Effector memory CD4-positive, alpha-beta T cell (primary cell): Measurements from ENCODE around the gene RNF227.

Experiments used
- DNase-seq, 3 donors: peaks; one replicate each; pipeline ENCODE4 v3.0.0-alpha.2; 2020
- H3K27ac ChIP-seq: 2 replicates; pipeline ENCODE4 v1.7.0; 2013; ENCODE audit warnings: mild to moderate bottlenecking, low read length, moderate library complexity; ENCODE audit not compliant: insufficient read depth, poor library complexity, severe bottlenecking
- H3K27me3 ChIP-seq: replicated peaks from 2 replicates; pipeline ENCODE4 v1.7.0; 2013; ENCODE audit warnings: mild to moderate bottlenecking, low read length; ENCODE audit not compliant: insufficient read depth, control insufficient read depth, poor library complexity, severe bottlenecking
- H3K36me3 ChIP-seq: 2 replicates; pipeline ENCODE4 v1.7.0; 2013; ENCODE audit warnings: mild to moderate bottlenecking, low read length, moderate library complexity; ENCODE audit not compliant: control insufficient read depth, insufficient read depth
- H3K4me1 ChIP-seq: 2 replicates; pipeline ENCODE4 v1.7.0; 2013; ENCODE audit warnings: low read length, mild to moderate bottlenecking; ENCODE audit not compliant: control insufficient read depth, insufficient read depth, poor library complexity, severe bottlenecking
- H3K4me3 ChIP-seq: 2 replicates; pipeline ENCODE4 v1.7.0; 2013; ENCODE audit warnings: low read length, low read depth, mild to moderate bottlenecking; ENCODE audit not compliant: insufficient read depth, poor library complexity, severe bottlenecking
- H3K9me3 ChIP-seq: 2 replicates; pipeline ENCODE4 v1.7.0; 2013; ENCODE audit warnings: mild to moderate bottlenecking, low read length, moderate library complexity; ENCODE audit not compliant: control insufficient read depth

The RNF227 gene

DNA sequence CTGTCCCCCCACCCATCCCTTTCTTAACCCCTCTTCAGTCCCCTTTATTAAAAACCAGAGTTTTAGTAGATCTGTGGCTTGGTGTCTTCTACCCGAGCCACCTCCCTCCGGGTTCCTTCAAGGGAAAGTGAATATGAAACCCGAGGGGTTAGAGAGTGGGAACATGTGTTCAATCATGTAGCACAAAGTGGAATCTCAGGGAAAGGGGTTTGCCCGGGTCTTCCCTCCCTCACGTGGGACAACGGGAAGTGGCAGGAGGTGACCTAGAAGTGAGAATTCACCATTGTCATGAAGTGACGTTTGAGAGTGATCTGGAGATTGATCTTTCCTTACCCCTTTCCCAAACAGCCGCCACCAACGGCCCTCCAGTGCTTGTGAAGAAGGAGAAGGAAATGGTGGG, 5.0 kb downstream of the RNF227 start:
- peaks cover 10% of the 10 kb centered on the region for H3K4me1 ChIP-seq
- peaks cover 61% of the 10 kb centered on the region for H3K36me3 ChIP-seq
- no peaks in the 10 kb centered on the region for H3K9me3 ChIP-seq
- no peaks in the 10 kb centered on the region for H3K27me3 ChIP-seq
- no peak overlapping the region for H3K27ac ChIP-seq
- no peak for DNase-seq
- H3K4me3 ChIP-seq: no peak overlapping the region

DNA sequence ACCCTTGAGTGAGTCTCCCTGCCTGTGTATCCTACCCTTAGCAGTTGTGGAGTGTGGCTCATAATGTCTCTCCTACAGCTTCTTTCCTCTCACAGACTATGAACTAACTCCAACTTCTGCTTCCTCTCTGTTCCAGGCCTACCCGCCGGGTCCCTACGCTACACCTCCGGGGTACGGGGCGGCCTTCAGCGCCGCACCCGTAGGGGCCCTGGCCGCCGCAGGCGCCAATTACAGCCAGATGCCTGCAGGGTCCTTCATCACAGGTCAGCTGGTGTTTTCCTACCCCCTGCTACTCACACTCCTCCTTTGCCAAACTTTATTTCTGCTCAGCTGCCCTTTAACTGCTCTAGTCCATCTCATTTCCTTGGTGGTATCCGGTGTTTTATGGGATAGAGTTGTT, 5.4 kb downstream of the RNF227 start:
- Histone ChIP-seq H3K9me3 (no peaks in the 10 kb centered on the region), H3K36me3 (peaks cover 65% of the 10 kb centered on the region), H3K27ac (no peak overlapping the region), H3K27me3 (no peaks in the 10 kb centered on the region), H3K4me3 (no peak overlapping the region), H3K4me1 (peaks cover 8% of the 10 kb centered on the region)
- no peak for DNase-seq

DNA sequence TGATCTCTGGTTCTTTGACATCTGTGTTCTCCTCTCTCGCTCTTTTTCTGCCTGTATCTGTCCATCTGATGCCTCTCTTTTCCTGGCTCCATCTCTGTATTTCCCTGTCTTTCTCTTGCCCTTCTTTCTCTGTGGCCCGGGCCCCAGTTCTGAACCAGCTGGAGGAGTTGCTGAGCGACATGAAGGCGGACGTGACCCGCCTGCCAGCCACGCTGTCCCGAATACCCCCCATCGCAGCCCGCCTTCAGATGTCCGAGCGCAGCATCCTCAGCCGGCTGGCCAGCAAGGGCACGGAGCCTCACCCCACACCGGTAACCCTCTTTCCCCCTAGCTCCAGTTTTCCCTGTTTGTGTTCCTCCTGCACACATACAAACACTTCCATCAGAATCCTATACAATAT, 5.8 kb downstream of the RNF227 start:
- no peak overlapping the region for H3K4me3 ChIP-seq
- H3K9me3 ChIP-seq: no peaks in the 10 kb centered on the region
- peaks cover 8% of the 10 kb centered on the region for H3K4me1 ChIP-seq
- DNase-seq: no peak
- H3K36me3 ChIP-seq: peaks cover 70% of the 10 kb centered on the region
- H3K27me3 ChIP-seq: no peaks in the 10 kb centered on the region
- no peak overlapping the region for H3K27ac ChIP-seq

DNA sequence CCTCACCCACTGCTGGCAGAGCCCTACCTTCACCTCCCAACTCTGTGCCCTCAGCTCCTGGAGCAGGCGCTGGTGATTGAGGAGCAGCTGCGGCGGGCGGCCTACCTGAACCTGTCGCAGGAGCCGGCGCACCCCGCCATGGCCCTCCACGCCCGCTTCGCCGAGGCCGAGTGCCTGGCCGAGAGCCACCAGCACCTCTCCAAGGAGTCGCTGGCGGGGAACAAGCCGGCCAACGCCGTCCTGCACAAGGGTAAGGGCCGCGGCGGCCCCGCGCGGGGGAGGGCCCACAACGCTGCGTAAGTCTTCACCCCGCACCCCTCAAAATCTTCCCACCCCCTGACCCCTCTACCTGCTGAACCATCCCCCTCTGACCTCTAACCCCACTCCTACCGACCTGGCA, 7.0 kb downstream of the RNF227 start:
- no peak overlapping the region for H3K27ac ChIP-seq
- H3K36me3 ChIP-seq: peaks cover 81% of the 10 kb centered on the region
- H3K4me1 ChIP-seq: peaks cover 4% of the 10 kb centered on the region
- H3K4me3 ChIP-seq: no peak overlapping the region
- H3K9me3 ChIP-seq: no peaks in the 10 kb centered on the region
- DNase-seq: no peak
- no peaks in the 10 kb centered on the region for H3K27me3 ChIP-seq

DNA sequence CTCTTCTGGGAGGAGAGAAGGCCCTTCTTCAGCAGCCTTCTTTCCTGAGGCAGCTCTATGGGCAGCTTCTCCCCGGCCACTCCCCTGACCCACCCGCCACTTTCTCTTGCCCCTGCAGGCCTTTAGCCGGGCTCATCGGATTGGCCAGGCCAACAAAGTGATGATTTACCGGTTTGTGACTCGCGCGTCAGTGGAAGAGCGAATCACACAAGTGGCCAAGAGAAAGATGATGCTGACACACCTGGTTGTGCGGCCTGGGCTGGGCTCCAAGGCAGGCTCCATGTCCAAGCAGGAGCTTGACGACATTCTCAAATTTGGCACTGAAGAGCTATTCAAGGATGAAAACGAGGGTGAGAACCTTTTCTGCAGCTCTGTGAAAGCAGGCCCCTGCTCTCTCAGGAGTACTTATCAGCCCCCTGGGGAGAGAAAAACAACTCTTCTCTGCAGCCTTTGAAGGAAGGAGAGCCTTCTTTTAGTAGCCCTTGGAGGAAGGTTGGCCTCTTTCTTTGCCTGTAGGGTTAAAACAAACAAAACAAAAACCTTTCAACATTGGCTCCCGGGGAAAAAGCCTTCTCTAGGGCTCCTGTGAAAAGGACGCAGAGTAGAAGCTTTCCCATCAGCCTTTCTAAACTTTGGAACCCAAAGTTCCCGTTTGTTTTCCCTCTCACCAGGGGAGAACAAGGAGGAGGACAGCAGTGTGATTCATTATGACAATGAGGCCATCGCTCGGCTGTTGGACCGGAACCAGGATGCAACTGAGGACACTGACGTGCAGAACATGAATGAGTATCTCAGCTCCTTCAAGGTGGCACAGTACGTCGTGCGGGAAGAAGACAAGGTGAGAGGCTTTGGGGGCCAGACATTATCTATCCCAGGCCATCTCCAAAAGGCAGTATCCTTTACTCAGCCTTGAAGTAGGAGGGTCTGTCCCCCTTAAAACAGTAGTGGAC, 12.7 kb downstream of the RNF227 start:
- H3K4me3 ChIP-seq: no peak overlapping the region
- no peak overlapping the region for H3K27ac ChIP-seq
- H3K27me3 ChIP-seq: no peaks in the 10 kb centered on the region
- H3K9me3 ChIP-seq: no peaks in the 10 kb centered on the region
- peaks cover 97% of the 10 kb centered on the region for H3K36me3 ChIP-seq
- no peaks in the 10 kb centered on the region for H3K4me1 ChIP-seq
- no peak for DNase-seq

DNA sequence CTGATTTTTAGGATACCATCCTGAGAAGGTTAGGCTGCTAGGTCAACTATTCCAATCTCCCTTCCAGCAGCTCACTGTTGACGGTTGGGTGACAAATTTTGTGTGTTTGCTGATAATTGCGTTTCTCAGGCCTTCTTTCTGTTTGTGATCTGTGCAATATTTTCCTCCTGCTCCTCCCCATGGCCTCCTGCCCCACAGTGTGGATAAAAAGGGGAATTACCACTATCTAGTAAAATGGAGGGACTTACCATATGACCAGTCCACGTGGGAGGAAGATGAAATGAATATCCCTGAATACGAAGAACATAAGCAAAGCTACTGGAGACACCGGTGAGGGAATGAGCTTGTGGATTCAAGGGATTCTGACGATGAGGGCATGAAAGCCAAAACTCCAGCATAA, 18.3 kb downstream of the RNF227 start:
- DNase-seq: no peak
- Histone ChIP-seq H3K27me3 (no peaks in the 10 kb centered on the region), H3K27ac (peak overlapping the region; percentile 8), H3K9me3 (no peaks in the 10 kb centered on the region), H3K4me1 (no peaks in the 10 kb centered on the region), H3K4me3 (no peak overlapping the region), H3K36me3 (peaks cover 87% of the 10 kb centered on the region)

DNA sequence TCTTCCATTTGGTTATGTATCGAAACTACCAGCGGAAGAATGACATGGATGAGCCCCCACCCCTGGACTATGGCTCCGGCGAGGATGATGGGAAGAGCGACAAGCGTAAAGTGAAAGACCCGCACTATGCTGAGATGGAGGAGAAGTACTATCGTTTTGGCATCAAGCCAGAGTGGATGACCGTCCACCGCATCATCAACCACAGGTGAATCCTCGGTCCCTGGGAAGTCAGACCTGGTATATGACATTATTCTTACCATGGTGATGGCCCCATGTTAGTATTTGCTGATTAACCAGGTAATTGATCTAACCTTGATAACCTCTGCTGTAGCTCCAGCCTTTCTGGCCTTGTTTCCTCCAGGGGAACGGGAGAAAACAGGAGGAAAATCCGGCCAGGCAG, 19.0 kb downstream of the RNF227 start:
- Histone ChIP-seq H3K27me3 (no peaks in the 10 kb centered on the region), H3K4me3 (no peak overlapping the region), H3K4me1 (no peaks in the 10 kb centered on the region), H3K27ac (no peak overlapping the region), H3K9me3 (no peaks in the 10 kb centered on the region), H3K36me3 (peaks cover 82% of the 10 kb centered on the region)
- no peak for DNase-seq

DNA sequence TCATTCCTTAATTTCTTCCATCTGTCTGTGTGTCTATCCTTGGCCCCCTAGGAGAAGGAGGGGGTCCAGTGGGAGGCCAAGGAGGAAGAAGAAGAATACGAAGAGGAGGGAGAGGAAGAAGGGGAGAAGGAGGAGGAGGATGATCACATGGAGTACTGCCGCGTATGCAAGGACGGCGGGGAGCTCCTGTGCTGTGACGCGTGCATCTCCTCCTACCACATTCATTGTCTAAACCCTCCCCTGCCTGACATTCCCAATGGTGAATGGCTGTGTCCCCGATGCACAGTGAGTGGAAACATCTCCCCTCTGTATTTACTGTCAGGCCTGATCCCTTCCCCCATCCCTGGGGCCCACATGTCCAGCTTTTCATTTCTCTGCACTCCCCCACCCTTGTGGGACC, 21.2 kb downstream of the RNF227 start:
- peaks cover 72% of the 10 kb centered on the region for H3K36me3 ChIP-seq
- no peaks in the 10 kb centered on the region for H3K9me3 ChIP-seq
- no peaks in the 10 kb centered on the region for H3K4me1 ChIP-seq
- no peak overlapping the region for H3K4me3 ChIP-seq
- no peak for DNase-seq
- no peak overlapping the region for H3K27ac ChIP-seq
- no peaks in the 10 kb centered on the region for H3K27me3 ChIP-seq

DNA sequence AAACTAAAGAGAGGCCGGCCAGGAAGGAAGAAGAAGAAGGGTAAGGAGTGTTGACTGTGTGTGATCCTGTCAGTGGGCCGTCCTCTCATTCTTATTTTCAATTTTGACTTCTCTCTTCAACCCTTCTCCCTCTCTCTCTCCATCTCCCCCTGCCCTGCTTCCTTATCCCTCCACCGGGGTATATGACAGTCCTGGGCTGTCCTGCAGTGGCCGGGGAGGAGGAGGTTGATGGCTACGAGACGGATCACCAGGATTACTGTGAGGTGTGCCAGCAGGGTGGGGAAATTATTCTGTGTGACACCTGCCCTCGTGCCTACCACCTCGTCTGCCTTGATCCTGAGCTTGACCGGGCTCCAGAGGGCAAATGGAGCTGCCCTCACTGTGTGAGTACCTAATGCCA, 21.9 kb downstream of the RNF227 start:
- Histone ChIP-seq H3K36me3 (peaks cover 65% of the 10 kb centered on the region), H3K27ac (no peak overlapping the region), H3K9me3 (no peaks in the 10 kb centered on the region), H3K4me3 (no peak overlapping the region), H3K4me1 (peaks cover 2% of the 10 kb centered on the region), H3K27me3 (no peaks in the 10 kb centered on the region)
- no peak for DNase-seq

DNA sequence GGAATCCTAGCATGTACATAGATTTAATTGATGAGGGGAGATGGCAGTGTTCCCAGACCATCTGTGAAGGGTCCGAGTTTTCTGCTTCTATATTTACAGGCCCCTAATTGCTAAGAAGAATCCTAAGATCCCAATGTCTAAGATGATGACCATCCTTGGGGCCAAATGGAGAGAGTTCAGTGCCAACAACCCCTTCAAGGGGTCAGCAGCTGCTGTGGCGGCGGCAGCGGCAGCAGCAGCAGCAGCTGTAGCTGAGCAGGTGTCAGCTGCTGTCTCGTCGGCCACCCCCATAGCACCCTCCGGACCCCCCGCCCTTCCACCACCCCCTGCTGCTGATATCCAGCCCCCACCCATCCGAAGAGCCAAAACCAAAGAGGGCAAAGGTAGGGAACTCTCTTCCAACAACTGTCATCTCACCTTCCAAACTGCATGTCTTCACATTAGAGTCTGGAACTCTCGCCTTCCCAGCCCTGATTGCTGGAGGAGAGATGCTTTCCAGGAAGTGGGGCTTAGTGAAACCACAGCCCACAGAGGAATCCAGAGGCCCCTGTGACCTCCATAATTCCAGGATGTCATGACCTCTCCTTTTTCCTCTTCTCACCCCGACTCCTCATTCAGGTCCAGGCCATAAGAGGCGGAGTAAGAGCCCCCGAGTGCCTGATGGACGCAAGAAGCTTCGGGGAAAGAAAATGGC, 22.8 kb downstream of the RNF227 start:
- peaks cover 9% of the 10 kb centered on the region for H3K4me1 ChIP-seq
- H3K27me3 ChIP-seq: no peaks in the 10 kb centered on the region
- no peak for DNase-seq
- no peak overlapping the region for H3K27ac ChIP-seq
- no peaks in the 10 kb centered on the region for H3K9me3 ChIP-seq
- H3K36me3 ChIP-seq: peaks cover 56% of the 10 kb centered on the region
- no peak overlapping the region for H3K4me3 ChIP-seq
